HTR-8/SVneo (cell line): Measurements from ENCODE around the gene ZBTB37.
"Not testable (repeated sequence)": the region's sequence is repeated elsewhere in the genome, so short reads cannot be mapped to it uniquely, and the experiment has no call there.

ENCODE experiments used
- DNase-seq: peaks from one replicate; pipeline ENCODE4 v3.0.0; 2011; ENCODE audit warnings: low spot score, mixed read lengths; ENCODE audit not compliant: insufficient read length
- FAIRE-seq: peaks from 2 replicates; lab custom pipeline; 2011; peaks lifted over from hg19 to GRCh38; lab: Jason Lieb, UNC

Gene ZBTB37

GRCh38 chr1:173868266-173869020 lies at the start of gene ZBTB37:
Gene ZBTB37, plus strand, starts transcription at chr1:173868380. Its CDS starts 1,846 bp downstream, at chr1:173870226.
- FAIRE-seq (no peak), DNase-seq (peak; percentile 79)

- DNase-seq (no peak), FAIRE-seq (no peak)
Measured at GRCh38 chr1:173818459-173818858, 49.7 kb upstream of the ZBTB37 start.

- no peak for FAIRE-seq
- DNase-seq: no peak
Measured at GRCh38 chr1:173821680-173822079, 46.5 kb upstream of the ZBTB37 start.

- no peak for FAIRE-seq
- DNase-seq: no peak
Measured at GRCh38 chr1:173823781-173824314, 44.3 kb upstream of the ZBTB37 start.

GRCh38 chr1:173824315-173825081 lies 43.7 kb upstream of the ZBTB37 start, which contains the start of the genes CENPL and DARS2:
Gene CENPL, minus strand, starts transcription at chr1:173824883. Its CDS starts 13,584 bp downstream, at chr1:173811299.
Gene DARS2, plus strand, starts transcription at chr1:173824673. Its CDS starts 557 bp downstream, at chr1:173825230.
- DNase-seq: peak; percentile 90
- FAIRE-seq: peak; percentile 66

- FAIRE-seq: no peak
- DNase-seq: no peak
Measured at GRCh38 chr1:173827611-173828010, 40.6 kb upstream of the ZBTB37 start.

GRCh38 chr1:173832748-173833147 lies 35.4 kb upstream of the ZBTB37 start:
- DNase-seq (no peak), FAIRE-seq (no peak)

GRCh38 chr1:173852105-173852504 lies 16.1 kb upstream of the ZBTB37 start:
- FAIRE-seq: no peak
- no peak for DNase-seq

GRCh38 chr1:173853074-173853473 lies 15.1 kb upstream of the ZBTB37 start:
- FAIRE-seq (no peak), DNase-seq (no peak)

GRCh38 chr1:173856014-173856413 lies 12.2 kb upstream of the ZBTB37 start:
- no peak for FAIRE-seq
- no peak for DNase-seq

- DNase-seq (no peak), FAIRE-seq (no peak)
Measured at GRCh38 chr1:173856903-173857302, 11.3 kb upstream of the ZBTB37 start.

- DNase-seq (no peak), FAIRE-seq (no peak)
Measured at GRCh38 chr1:173857363-173857917, 10.7 kb upstream of the ZBTB37 start.

GRCh38 chr1:173859547-173859946 lies 8.6 kb upstream of the ZBTB37 start:
- DNase-seq, FAIRE-seq: not testable (repeated sequence)

GRCh38 chr1:173860065-173860464 lies 8.1 kb upstream of the ZBTB37 start:
- FAIRE-seq: no peak
- DNase-seq: no peak

- peak; percentile 4 for FAIRE-seq
- no peak for DNase-seq
Measured at GRCh38 chr1:173861731-173862145, 6.4 kb upstream of the ZBTB37 start.

GRCh38 chr1:173862146-173862768 lies 5.9 kb upstream of the ZBTB37 start:
- not testable (repeated sequence) for DNase-seq

GRCh38 chr1:173862769-173863223 lies 5.4 kb upstream of the ZBTB37 start:
- DNase-seq (no peak), FAIRE-seq (no peak)

More at GRCh38 chr1:173862146-173862768, 5.9 kb upstream of the ZBTB37 start:
- not testable (repeated sequence) for FAIRE-seq

GRCh38 chr1:173863224-173864161 lies 4.7 kb upstream of the ZBTB37 start:
- FAIRE-seq (no peak), DNase-seq (no peak)
